22Rv1 (cell line): ENCODE data around the gene PRMT7.

Experiments used
- CTCF ChIP-seq: fragments of 450-650 bp; IDR thresholded peaks from 2 replicates; pipeline ENCODE4 v1.5.1; 2017; ENCODE audit warnings: mild to moderate bottlenecking
- ZFX ChIP-seq: fragments of 450-650 bp; IDR thresholded peaks from 2 replicates; pipeline ENCODE4 v1.6.1; 2017; ENCODE audit warnings: antibody characterized with exemption, borderline replicate concordance

DNA sequence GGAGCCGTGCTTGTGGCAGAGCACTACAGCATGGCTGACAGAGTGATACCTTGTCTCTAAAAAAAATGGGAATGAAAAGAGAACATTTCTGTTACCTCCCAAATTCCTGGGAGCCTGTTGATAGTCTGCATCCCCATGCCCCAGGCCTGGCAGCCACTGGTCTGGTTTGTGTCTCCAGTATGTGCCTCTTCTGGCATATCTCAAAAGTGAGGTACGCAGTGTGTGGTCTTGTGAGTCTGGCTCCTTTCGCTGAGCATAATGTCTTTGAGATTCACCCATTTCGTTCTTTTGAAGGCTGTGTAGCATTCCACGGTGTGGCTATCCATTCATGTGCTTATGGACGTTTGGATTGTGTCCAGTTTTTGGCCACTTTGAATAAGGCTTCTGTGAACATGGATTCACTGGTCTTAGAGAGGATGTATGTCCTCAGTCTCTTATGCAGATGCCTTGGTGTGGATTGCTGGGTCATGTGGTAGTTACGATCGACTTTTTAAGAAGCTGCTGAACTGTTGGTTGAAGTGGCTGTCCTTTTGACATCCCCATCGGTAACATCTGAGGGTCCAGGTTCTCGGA, 39.1 kb downstream of the PRMT7 start:
- TF ChIP-seq CTCF (no peak), ZFX (no peak)
